HG02763 (cell line): ENCODE results near the gene HEBP1.
"Not testable (repeated sequence)": the region's sequence is repeated elsewhere in the genome, so short reads cannot be mapped to it uniquely, and the experiment has no call there.

Experiments used
- ATAC-seq: cut with Tn5 transposase; IDR thresholded peaks from one replicate; pipeline ENCODE4 v1.9.1; 2021; ENCODE audit warnings: mild to moderate bottlenecking, moderate library complexity; ENCODE audit not compliant: unreplicated experiment

The HEBP1 gene, protein sequence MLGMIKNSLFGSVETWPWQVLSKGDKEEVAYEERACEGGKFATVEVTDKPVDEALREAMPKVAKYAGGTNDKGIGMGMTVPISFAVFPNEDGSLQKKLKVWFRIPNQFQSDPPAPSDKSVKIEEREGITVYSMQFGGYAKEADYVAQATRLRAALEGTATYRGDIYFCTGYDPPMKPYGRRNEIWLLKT

DNA sequence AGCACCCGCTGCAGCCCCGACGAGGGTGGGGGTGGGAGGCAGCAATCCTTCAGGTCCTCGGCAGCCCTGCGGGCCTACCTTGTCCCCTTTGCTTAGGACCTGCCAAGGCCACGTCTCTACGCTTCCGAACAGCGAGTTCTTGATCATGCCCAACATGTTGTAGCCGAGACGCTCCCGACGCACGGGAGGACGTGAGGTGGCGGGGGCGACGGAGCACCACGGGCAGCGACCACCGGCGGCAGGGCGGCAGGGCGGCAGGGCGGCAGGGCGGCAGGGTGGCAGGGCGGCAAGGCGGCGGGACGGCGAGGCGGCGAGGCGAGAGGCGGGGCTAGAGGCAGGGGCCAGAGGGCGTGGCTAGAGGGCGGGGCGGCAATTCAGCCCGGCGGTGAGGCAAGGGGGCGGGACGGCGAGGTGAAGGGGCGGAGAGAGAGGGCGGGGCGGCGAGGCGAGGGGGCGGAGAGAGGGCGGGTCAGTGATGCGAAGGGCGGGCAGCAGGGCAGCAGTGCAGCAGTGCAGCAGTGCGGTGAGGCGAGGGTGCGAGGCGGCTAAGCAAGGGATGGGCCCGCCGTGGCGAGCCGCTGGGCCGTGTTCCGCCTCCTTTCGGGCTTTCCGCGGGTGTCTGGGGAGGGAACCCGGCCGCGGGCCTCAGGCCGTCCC, at the start of gene HEBP1:
TSS of gene HEBP1 (minus strand) at position 307 of the 657 bp plus-strand sequence. CDS start at position 156, 151 bp downstream.
- peak; percentile 89 for ATAC-seq

DNA sequence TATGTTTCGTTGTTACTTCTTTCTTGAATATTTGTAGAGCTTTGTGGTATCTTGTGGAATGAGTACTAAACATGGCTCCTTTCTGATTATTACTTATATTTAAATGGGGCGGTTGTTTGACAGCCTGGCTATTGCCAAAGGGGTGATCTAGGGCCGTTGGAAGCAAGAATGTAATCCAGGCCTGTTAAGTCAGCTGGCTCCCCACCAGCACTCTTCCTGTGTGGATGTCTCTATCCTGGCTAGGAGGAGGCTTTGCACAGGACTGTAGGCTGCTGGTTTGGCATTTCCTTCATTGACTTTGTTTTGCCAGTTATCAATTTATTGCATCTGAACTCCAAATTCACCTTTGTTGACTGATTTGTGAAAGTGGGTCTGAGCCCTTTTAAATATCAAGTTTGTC, 49.8 kb upstream of the HEBP1 start:
- ATAC-seq = no peak

DNA sequence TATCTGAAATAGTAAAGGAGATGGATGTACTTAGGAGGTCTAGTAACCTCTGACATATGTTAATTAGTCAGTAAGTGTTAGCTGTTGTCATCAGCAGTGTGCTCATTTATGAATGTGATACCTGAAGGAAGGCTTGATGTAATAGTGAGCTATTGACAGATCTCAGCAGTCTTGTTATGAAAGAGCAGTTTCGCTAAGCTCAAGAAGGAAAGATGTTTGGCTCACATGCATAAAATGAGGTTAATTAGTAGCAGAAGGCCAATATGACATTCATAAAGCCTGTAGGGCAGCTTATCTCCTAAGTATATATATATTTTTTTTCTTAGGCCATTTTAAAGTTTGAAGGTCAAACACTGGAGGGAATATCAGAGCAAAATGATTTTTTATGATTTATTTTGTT, 46.9 kb upstream of the HEBP1 start:
- peak; percentile 42 for ATAC-seq

DNA sequence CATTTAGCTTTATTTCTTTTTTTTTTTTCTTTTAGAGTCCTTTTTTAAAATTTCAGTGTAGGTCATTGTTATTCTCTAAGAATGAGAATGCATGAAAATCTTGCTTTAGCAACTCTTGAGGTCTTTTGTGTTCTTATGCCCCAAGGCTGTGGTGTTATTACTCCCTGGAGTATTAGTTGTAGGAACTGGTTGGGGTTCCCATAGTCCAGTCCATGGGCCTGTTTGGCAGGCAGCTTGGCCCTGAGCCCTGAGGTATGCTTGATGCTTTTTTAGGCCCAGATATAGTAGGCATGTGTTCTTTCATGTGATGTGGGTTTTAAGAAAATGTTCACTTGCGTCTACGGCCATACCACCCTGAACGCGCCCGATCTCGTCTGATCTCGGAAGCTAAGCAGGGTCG, 45.8 kb upstream of the HEBP1 start:
- no peak for ATAC-seq

DNA sequence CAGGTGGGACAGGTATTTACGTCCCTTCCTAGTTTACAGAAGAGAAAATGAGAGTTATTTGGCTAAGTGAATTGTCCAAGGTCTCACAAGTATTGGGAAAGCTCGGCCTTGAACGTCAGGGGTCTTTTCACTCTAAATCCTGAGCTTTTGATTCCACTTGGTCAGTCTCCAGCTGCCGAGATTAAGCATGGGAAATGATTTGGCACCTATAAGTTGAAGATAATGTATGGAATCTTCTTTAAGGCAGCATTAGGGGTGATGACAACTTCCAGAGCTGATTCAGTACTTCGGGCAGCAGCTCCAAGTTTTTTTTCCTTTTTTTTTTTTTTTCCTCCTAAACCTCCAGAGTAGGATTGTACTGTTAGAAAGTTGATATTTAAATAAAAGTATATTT, 44.8 kb upstream of the HEBP1 start:
- ATAC-seq = no peak

DNA sequence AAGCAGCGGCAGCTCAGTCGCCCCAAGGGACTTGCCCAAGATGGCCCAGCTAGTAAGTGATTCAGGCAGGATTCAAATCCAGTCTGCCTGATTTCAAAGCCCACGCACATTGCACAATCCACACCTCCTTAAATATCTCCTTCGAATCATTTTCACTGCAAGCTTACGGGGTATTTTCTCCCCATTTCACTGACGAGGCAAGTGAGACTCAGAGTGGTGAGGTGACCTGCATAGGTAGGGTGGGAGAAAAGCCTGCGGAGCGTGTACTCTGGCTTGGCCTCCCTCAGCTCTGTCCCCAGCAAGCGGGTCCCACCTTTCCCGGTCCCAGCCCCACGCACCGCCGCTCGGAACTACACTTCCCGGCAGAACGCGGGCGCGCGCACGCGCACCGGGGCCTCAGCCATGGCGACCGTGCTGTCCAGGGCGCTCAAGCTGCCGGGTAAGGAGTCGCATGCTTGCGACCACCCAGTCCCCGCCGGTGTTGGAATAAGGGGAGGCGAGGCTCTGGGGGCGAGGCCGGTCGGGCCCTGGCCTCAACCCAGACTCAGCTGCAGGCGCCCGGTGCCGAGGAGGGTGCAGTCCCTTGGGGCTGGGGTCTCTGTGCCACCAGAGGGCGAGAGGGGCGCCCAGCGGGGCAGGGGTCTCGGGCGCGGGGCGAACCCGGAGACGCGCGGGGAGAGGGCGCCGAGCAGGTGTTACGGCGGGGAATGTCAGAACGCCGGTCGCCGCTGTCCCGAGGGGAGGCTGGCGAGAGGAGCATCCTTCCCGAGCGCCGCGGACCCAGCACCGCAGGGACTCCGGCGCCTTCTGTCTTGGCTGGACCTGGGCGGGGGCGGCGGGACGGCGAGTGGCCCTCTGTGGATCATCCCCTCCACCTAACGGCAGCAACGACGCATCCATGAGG, 44.2 kb upstream of the HEBP1 start, which contains the start of gene FAM234B:
TSS of gene FAM234B (plus strand) at position 380 of the 904 bp plus-strand sequence. CDS start at position 403, 23 bp downstream.
- ATAC-seq = peak; percentile 87

DNA sequence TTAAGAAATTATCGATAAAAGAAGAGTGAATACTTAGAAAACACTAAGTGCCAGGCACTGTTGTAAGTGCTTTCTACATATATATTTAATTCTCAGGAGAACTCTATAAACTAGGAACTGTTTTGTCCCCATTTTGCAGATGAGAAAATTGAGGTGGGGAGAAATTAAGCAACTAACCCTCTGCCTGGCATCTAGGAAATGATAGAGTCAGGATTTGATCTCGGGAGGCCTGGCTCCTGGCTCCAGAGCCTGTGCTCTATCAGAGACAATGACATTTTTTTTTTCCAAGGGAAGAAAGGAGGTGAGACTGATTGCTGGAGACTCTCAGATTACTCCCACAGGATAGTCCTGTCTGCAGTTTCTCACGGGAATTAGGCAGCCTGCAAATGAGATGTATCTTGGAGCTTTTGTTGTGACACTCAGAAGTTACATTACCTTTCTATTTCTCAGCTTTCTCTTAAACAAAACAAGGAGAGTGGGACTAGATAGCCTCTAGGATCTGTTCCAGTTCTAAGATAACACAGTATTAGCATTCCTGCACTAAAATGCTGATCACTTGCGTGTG, 42.7 kb upstream of the HEBP1 start:
- no peak for ATAC-seq

DNA sequence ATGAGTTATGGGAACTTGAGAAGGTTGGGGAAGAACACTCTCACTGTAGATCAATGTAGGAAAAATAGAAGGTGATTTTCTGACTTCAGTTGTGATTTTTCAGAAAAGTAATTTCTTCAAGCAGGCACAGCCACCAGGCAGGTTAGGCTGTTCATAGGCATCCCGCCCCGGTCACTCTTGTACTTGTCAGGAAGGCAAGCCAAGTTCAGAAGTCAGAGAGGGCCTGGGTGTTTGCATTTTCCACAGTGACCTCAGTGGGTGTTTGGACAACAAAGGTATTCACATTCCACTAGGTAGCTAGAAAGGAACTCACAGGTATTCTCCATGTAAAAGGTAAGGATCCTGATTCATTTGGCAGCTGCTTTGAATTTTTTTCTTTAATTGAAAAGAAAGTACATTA, 41.2 kb upstream of the HEBP1 start:
- no peak for ATAC-seq

DNA sequence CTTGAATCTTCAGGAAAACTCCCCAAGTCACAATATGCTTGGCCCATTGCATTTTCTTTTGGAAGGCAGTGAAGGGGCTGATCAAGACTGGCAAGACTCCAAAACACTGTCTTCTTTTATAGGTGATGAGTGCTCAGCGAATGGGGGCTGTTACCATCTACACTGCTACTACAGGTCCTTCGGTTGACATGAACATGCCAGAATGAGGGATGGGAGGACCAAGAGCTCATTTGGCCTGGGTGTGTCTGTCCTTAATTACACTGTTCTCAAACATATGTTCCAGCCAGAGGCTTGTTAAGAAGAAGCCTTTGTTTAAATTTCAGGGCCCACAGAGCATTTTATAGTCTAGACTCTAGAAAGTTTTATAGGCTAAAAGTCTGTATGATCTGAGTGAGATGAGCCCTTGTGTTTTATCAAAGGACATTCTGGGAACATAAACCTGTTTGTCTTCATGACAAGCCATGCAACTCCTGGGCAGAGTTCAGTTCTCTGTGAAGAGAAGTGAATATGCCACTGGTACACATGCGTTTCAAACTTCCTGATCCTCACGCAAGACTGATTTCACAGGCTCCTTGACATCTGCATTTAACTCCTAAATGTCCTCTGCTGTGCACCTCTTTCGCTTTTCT, 39.4 kb upstream of the HEBP1 start:
- no peak for ATAC-seq

DNA sequence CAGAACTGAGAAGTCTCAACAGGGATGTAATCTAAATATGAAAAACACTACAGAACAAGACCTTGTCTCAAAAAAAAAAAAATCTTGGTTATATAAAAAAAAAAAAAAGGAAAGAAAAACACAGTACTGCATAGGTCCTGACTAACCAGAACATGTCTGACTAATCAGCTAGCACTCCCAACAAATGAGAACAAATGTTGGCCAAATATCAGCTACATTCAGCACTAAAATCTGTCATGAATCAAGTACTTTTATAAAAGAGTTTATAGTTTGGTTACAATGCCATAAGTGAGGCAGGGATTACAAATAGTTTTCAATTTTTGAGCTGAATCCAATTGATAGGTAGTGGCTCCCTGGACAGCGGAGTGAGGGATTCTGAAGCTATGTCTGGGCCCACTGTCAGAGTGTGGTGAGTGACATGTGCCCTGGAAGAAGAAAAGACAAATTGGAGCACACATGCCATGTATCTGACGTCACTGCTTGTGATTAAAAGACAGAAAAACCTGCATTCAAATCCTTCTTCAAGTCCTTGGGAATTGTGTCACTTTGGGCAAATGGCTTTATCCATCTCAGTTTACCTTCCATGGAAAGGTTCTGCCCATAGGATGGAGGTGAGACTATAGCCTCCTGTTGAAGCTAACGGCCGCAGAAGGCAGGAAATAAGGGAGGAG, 38.6 kb upstream of the HEBP1 start:
- no peak for ATAC-seq

DNA sequence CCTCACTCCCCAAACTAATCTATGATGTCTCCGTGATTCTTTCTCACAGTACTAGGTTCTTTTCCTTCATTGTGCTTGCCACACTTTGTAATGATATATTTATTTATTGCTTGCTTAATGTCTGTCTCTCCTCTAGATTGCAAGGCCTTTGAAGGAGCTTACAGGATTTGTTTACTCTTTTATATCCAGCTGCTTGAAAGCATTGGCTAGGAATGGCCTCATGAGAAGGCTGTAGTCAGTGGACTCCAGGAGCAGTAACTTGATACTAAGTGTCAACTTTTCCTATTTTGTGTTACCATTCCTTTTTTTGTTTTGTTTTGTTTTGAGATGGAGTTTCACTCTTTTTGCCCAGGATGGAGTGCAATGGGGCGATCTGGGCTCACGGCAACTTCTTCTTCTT, 36.8 kb upstream of the HEBP1 start:
- ATAC-seq = no peak

DNA sequence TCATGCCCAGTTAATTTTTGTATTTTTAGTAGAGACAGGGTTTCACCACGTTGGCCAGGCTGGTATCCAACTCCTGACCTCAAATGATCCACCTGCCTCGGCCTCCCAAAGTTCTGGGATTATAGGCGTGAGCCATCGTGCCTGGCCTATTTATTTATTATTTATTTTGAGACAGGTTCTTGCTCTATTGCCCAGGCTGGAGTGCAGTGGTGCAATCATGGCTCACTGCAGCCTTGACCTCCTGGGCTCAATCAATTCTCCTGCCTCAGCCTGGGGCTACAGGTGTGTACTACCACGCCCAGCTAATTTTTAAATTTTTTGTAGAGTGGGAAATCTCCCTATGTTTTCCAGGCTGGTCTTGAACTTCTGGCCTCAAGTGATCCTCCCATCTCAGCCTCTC, 35.3 kb upstream of the HEBP1 start:
- ATAC-seq = not testable (repeated sequence)

DNA sequence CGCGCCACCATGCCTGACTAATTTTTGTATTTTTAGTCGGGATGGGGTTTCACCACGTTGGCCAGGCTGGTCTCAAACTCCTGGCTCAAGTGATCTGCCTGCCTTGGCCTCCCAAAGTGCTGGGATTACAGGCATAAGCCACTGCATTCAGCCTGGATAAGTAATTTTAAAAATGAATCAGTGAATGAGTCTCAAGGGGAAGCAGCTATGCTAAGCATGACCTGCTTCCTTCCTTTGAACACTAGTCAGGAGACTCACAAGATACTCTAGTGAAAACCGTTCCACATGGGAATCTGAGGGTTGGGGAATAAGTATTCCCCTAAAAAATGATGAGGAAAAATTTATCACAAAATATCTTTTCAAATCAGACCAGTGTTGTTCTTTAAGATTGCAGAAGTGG, 33.4 kb upstream of the HEBP1 start:
- ATAC-seq = no peak

DNA sequence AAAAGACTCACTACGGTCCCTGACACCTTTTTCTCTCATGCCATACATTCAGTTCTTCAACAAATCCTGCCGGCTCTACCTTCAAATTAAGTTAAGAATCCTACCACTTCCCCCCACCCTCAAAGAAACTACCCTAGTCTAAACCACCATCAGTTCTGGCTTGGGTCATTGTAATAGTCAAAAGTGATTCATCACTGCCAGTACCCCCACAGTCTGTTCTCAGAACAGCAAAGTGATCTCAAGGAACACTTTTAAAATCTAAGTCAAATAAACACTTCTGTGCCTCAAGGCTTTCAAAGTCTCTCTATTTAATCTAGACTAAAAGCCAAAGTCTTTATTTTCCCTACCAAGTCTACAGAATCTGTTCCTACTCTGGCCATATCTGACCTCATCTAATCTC, 32.1 kb upstream of the HEBP1 start:
- ATAC-seq = no peak

DNA sequence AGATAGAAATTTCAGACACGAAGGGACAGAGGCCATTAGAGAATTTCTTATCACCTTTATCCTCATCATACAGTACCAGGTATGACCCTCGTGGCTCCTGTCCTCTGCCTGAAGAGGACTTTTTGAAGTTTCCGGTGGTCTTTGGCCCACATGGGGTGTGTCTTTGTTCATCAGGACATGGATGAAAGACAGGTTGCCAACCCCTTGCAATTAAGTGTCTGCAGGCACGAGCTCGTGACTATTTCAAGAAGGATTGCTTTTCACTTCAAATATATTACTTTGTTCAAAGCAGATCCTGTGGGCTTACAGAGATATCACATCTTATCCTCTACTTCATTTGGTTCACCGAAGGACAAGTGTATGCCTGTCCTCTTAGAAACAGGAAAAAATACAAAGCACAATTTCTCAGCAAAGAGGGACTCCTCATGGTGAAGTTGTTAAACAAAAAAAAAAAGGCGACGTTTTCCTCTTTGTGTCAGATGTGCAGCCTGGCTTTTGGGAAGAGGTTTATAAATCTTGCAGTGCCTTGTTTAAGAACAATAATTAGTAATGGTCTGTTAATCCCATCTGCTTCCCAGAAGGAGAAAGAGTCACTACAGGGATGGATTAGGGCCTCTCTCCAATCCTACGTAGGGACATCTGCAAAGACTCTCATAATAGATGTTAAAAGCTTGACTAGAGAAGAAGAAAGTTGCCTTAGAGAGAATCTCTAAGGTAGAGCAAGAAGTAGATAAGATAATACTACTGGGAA, 30.7 kb upstream of the HEBP1 start:
- no peak for ATAC-seq

DNA sequence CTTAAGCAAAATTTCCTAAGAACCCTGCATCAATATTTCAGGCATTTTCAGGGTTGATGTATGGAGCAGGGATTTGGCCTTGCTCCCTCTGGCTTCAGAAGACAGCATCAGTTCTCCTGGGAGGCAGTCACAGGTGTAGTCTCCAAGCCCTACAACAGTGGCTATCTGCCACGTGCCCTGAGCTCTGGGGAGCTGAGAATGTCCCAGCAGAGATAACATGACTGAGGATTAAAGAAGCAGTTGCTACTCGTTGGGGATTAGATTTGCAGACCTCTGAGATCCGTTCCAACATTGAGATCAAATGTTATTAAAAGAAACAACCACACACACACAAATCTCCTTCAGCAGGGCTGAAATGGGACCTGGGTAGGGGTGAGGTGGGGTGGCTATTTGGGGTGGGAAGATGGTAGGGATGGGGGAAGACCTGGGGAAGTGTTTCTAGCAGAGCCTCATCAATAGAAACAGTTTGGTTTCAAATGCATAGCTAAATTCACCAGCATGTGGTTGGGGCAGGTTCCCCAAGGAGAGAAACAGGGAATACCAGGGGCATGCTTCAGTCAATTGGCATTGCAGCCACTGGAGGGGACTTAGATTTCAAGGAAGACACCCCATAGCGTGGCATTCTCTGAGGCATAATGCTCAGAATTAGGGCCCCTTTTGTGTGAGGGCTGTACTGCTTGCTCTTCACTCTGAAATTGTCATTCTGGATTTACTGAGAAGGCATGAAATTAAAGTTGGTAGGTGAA, 28.9 kb upstream of the HEBP1 start:
- no peak for ATAC-seq

DNA sequence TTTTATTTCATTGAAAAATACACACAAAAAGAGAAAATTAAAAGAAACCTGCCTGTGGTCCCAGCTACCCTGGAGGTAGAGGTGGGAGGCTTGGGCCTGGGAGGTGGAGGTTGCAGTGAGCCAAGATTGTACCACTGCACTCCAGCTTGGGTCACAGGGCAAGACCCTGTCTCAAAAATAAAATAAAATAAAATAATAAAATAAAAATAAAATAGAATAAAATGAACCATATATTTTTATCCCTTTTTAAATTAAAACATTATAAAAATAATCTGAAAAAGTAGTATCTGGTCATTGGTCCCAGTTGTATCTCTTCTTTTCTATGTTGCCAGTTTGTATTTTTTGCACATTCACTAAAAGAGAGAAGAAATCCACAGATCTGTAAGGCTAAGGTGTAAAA, 27.4 kb upstream of the HEBP1 start:
- no peak for ATAC-seq

DNA sequence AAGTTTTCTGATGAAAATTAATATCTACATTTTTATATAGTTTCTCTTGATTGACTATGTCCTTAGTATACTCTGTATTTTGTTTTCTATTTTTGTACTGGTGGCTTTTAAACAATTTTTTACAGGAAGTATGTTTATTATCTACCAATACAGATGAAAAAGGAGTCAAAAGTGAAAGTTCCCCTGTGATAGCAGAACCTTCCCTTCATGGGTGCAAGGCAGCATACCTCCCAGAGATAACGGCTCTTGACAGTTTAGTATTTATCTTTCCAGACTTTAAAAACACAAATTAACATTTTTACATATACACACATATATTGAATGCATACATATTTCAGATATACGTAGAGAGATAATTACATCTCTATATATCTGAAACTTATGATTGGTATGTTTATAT, 27.0 kb upstream of the HEBP1 start:
- ATAC-seq = no peak

DNA sequence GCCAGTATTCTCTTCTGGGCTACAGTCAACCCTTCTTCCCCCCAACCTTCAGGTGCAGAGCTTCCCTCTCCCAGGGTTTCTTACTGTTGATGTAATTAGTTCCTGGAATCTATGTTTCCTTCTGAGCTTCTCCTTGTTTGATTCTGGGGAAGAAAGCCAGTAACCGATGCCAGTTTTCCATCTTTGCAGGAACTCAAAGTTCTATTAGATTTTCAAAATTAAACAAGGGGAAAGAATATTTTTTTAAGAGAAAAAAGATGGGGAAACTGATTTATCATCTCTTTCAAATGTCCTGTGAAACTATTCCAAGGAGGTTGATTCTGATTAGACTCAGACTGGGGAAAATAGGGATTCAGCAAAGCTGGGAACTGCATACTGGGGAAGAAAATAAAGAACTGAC, 26.2 kb upstream of the HEBP1 start:
- ATAC-seq = no peak
